GM12892 (cell line): ENCODE data around the gene KAT7.

ENCODE experiments used
- DNase-seq: peaks from one replicate; pipeline ENCODE4 v3.0.0; 2011; ENCODE audit not compliant: insufficient read length
- FAIRE-seq: peaks from 2 replicates; lab custom pipeline; 2011; peaks lifted over from hg19 to GRCh38; lab: Jason Lieb, UNC
- POLR2A ChIP-seq: IDR thresholded peaks from 2 replicates; pipeline ENCODE4 v1.6.1; 2011; ENCODE audit warnings: low read depth, low read length, control low read depth
- POLR2AphosphoS5 ChIP-seq: IDR thresholded peaks from 2 replicates; pipeline ENCODE4 v1.6.1; 2011; ENCODE audit warnings: low read depth, low read length, control low read depth
- TAF1 ChIP-seq: IDR thresholded peaks from 2 replicates; pipeline ENCODE4 v1.6.1; 2011; ENCODE audit warnings: low read depth, mild to moderate bottlenecking, control low read depth, low read length, borderline replicate concordance

KAT7 gene

DNA sequence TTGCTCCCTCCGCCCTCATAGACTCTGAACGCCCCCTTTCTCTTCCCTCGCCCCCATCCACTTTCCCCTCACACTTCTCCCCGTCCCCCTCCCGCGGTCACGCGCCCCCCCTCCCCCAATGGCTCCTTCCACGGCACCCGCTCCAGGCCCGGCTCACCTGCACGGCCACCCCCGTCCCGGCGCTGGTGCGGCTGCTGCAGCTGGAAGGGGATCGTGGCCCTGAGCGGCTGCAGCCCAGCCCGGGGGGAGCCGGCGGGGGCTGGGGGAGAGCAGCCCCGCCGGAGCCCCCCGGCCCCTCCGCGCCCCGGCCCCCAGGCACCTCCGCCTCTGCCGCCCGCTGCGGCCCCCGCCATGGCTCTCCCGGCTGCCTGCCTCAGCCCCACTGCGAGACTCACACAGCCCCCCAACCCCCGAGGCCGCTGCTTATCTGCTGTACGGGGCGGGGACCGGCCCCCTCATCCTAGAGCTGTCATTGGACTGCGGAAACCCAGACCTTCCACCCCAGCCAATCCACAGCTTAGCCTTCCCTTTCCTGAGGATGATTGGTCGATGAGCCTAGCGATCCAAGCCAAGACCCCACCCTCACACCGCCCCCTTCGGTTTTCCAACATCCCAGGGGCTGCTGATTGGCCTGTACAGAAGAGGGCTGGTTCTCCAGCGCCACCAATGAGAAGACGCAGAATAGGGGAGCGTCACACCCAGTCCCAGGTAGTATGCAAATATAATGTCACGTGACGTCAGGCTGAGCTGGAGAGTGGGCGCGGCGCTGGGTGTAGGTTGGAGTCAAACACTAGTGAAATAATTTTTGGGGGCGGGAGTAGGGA is 24.5 kb upstream of the KAT7 start, which contains the start of gene FAM117A:
Gene FAM117A (minus strand): TSS at position 397 of the 824 bp plus-strand sequence. CDS start 44 bp downstream, at position 353.
- DNase-seq, result peak; percentile 98
- TF ChIP-seq POLR2AphosphoS5 (peak; percentile 75), TAF1 (peak; percentile 84; the same call in 1 of the 2 replicates), POLR2A (peak; percentile 92)
- peak; percentile 98 for FAIRE-seq

DNA sequence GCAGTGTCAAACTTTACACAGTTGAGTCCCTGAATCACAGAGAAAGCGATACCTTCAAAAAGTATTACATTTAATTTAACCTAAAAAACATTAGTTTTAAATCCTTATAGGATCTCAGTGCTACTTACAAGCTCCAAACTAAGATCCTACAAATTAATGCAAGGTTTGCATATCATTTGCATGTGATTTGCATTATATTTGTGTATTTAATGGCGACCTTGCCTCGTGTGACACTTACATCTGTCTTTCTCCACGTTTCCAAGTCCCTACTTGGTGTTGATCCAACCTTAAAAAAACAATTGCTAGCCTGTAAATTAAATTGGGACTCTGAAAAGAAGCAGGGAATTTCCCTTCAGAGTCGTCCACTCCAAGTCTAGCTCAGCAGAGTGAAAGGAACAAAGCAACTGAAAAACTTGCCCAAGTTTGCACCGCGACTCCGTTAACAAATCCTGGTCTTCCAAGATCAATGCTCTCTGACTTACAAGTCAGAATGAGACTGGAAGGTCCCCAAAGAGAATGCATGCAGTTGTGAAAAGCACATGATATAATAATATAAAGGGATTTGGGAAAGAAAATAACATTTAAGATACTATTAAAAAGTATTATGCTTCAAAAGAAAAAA is 23.8 kb upstream of the KAT7 start:
- no peak for DNase-seq
- TF ChIP-seq TAF1, result no peak
- no peak for FAIRE-seq

DNA sequence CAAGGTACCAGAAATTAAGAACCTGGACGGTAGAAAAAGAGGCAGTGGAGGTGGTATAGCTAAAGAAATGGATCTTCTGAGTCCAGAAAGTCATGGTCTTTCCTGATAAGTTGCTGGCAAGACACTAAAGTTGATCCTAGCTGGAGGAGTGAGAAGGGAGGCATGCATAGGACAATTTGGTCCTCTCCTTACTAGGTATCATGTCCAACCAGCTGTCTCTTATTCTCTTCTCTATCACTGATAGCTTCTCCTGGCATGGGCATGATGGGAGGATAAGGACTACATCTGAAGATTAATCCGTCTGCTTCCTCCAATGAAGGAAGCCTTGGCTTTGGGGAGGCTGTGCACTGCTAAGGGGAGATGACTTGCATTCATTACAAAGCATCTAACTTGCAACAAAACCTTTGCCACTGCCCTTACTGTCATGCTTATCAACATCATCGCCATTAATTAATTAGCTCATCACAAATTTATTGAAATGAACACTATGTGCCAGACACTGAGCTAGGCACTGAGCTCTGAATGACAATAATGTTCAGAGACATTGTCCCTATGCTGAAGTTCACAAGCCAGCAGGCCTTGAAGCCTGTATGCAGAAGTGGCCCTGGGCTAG is 21.5 kb upstream of the KAT7 start:
- FAIRE-seq, result no peak

DNA sequence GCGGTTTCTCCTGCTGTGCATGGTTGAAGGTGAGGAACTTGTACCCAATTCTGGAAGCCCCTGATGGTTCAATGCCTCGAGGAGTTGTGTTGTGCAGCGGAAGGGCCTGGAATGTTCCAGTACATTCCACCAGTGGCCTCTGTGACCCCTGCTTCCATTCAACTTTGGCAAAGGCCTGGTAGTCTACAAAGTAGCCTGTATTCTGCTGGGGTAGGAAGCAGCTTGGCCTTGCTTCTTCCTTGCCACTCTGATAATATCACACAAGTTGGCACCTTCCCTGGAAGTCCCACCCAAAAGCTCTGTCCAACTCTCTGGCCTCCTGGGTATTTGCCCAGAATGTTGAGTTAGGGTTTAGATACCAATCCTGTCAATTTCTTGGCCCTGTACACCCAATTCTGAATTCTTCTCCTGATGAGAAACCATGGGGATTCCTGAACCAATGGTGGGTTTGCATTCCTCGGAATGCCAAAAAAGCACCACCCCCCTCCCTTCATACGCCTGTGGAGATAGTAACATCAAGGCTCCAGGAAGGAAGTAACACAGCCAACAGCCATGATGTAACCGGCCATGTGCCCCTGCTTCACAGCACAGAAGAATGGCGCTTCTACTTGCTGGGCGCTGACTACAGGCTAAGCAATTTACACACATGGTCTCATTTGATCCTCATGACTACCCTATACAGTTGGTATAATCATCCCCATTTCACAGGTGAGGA is 12.8 kb upstream of the KAT7 start:
- FAIRE-seq, result no peak
- DNase-seq, result no peak
- TF ChIP-seq POLR2AphosphoS5 (no peak), TAF1 (no peak), POLR2A (no peak)

More for the DNA sequence above, 21.5 kb upstream of the KAT7 start:
- TF ChIP-seq TAF1, result no peak
- TF ChIP-seq POLR2A, result no peak
- no peak for TF ChIP-seq POLR2AphosphoS5
- no peak for DNase-seq

DNA sequence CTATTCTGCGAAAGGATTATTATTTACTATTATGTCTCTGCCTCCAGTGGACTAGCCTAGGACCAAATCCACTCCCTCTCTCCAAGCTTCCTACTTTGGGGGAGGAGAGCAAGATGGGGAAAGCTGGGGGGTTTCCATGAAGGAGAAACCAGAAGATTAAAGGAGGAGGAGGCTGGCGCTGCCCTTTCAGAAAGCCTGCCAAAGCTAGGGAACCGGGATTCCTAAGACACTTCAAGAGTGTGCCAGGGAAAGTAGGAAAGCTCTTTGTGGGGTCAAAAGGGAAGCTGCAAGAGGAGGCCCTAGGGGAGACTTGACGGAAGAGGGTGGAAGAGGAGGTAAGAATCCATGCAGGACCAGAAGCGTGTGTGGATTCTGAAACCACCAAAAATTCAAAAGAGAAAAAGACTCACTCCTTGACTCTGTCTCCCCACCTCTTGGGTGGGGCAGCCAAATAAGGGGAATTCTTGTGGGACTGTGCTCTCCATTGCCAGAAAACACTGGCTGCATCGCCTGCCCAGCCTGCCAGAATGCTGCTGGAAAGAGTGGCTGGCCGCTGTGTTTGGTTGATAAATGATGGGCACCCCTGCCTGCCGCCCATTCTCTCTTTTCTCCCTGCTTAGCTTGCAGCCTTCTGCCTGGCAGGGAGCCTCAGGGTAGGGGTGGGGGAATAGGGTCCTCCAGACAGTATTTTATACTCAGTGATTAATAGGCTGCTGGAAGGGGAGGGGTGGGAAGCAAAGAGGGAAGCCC is 11.8 kb upstream of the KAT7 start:
- DNase-seq (no peak), FAIRE-seq (no peak)
- TF ChIP-seq POLR2A (no peak), POLR2AphosphoS5 (no peak), TAF1 (no peak)

DNA sequence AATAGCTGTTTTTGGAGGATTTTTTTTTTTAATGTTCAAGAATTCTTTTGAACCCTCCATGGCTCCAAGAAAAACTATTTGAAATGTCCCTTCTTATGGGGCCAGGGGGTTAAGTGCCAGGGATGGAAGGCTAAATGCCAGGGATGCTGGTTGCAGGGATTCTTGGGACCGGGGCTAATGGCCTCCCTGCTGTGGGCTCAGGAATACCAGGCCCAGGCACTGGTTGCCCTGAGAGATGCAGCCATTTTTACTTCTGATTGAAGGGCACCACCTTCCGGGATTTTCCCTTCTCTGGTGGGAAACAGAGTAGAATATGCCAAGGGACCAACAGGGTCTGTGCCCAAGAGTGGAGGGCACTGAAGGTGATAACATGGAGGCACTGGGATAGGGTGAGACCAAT is 10.9 kb upstream of the KAT7 start:
- no peak for TF ChIP-seq POLR2AphosphoS5
- no peak for TF ChIP-seq TAF1
- no peak for TF ChIP-seq POLR2A
- DNase-seq, result no peak
- FAIRE-seq, result no peak

DNA sequence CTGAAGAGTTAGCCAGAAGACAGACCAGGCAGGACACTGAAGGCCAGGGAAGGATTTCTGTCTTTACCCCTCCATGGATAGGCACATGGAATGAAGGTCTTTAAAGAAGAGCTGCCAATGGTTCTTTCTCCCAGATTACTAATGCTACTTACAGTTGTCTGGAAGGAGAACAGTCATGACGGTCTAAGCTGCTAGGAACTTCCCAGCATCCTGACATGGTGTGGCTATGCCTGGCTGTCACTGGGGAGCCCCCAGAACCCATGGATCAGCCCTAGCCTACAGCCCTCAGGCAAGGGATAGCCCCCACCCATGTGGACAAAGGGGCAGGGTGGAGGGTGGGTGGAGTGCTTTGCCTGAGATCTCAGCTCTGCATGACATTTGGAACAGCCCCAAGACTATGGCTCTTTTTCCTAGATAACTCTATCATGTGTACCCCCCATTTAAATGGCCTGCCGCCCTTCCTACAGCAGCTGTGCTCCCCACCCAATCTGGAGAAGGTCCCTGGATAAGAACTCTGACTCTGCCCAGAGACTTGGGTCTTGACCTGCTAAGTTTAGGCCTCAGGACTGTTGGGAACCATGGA is 9.2 kb upstream of the KAT7 start:
- DNase-seq, result no peak
- TF ChIP-seq TAF1 (no peak), POLR2AphosphoS5 (no peak), POLR2A (no peak)
- FAIRE-seq, result no peak

DNA sequence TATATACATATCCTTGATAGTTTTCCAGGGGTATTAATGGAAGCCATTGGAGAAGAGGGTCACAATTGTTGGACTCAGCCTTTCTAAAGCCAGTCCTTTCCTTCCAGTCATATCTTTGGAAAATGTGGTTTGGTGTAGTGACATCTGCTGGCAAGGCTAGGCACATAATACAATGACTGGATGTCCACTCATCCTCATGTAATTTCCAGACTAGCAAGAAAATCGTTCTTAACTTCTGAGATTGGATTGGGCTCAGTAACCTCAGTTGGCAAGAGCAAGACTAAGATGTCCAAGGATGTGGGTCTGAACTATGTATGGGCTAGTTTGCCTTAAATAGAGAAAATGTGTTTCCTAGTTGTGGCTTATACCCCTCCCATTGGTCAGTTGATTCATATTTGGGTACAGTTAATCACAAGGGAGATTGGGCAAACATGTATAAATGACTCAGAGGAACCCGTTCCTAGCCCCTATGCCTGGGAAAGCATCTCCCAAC is 8.7 kb upstream of the KAT7 start:
- DNase-seq, result no peak
- TF ChIP-seq POLR2A (no peak), TAF1 (no peak), POLR2AphosphoS5 (no peak)
- FAIRE-seq, result no peak

DNA sequence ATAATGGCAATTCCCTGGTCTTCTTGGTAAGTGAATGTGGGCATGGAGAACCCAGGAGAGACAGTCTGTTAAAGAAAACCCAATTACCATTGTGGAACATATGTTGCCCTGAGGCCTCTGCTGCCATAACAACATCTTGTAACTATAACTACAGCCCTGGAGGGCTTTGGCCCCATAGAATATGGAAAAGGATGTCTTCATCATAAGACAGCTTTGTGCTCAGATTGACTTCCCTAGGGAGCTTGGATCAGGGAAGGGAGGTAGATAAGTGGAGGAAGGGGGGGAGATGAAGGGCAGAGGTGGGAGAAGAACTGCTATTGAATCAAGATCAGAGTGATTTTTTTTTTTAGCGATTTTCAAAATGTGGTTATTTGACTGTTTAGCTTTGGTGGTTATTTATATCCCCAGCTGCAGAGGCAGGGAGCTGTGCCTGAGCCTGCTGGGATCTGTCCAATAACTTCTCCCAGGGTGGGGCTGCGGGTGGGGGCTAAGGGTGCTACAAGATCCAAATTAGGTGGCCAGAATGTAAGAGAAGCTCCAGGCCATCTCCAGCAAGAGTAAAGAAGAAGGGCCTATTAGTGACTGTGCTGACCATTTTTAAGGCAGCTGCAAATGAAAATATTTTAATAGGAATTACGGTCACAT is 5.3 kb upstream of the KAT7 start:
- DNase-seq, result no peak
- TF ChIP-seq POLR2AphosphoS5, result no peak
- no peak for TF ChIP-seq TAF1
- no peak for TF ChIP-seq POLR2A
- no peak for FAIRE-seq

DNA sequence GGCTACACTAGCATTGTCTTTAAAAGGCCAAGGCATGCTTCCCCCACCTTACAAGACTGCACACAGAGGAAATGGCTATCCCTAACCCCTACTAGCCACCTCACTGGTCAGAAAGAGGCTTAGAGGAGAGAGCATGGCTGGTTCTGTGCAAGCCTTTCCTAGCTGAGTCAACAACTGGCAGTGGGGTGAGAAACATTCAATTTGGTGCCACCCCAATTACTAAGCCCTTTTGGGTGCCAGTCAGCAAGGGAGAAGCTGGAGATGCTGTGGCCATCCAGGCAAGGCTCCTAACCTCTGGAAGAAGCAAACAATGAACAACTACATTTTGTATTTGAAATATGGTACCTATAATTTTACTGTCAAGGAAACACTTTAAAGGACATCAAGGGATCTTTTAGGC is 4.7 kb upstream of the KAT7 start:
- FAIRE-seq (no peak), DNase-seq (no peak)
- TF ChIP-seq POLR2AphosphoS5 (no peak), TAF1 (no peak), POLR2A (no peak)
